Measurements from ENCODE around the gene TRIP6. TPM values are rescaled to one million over a fixed set of nuclear protein-coding genes. Genes with fewer than 3 reads are reported as not detected.

The TRIP6 gene
- total RNA-seq, 1 donor from 2014 or later, result 56.5 TPM

DNA sequence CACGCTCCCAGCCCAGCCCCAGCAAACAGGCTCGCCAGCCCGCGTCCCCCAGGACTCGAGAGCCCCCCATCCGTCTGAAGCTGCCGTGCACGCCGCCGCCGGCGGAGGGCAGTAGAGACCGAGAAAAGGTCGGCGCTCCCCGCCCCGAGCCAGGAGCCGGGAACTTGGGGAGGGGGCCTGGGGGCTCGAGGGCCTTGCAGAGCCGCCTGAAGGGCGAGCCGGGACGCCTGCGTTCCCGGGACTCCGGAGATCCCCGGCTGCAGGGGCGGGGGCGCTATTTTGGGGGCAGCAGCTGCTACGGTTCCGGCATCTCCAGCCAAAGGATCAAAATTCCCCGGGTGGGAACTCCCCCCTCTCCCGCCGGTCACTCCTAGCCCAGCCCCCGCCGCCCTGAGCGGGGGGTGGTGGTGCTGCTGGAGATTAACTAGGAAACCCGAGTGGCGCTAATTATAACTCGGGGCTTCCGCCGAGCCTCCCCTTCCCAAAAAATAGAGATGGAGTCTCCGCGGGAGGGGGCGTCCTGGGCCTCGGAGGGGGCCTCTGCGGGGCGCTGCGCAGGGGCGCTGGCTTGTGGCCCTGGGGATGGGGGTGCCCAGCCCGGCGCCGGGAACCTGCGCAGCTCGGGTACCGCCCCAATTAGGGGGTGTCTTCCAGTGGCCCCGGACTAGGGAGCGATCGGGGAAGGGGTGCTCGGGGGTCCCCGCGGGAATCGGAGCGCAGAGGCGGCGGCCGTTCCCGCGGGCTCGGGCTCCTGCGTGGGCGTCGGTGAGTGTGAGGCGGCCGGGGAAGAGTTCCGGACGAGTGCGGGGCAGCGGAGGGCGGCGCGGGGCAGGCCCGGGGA, 27.9 kb downstream of the TRIP6 start:
- Histone ChIP-seq H3K9me3 (no peaks in the 10 kb centered on the region), H3K27me3 (ENCODE audit: low read depth) (peaks cover 63% of the 10 kb centered on the region), H3K27ac (no peak overlapping the region), H3K36me3 (no peaks in the 10 kb centered on the region), H3K4me1 (peaks cover 34% of the 10 kb centered on the region), H3K4me3 (peak overlapping the region; percentile 58)
- ATAC-seq (peak; percentile 20 to 34), DNase-seq (no peak)
- TF ChIP-seq, protein P1, sequence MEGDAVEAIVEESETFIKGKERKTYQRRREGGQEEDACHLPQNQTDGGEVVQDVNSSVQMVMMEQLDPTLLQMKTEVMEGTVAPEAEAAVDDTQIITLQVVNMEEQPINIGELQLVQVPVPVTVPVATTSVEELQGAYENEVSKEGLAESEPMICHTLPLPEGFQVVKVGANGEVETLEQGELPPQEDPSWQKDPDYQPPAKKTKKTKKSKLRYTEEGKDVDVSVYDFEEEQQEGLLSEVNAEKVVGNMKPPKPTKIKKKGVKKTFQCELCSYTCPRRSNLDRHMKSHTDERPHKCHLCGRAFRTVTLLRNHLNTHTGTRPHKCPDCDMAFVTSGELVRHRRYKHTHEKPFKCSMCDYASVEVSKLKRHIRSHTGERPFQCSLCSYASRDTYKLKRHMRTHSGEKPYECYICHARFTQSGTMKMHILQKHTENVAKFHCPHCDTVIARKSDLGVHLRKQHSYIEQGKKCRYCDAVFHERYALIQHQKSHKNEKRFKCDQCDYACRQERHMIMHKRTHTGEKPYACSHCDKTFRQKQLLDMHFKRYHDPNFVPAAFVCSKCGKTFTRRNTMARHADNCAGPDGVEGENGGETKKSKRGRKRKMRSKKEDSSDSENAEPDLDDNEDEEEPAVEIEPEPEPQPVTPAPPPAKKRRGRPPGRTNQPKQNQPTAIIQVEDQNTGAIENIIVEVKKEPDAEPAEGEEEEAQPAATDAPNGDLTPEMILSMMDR (IDR thresholded peaks at IDR 0.05), result peak; percentile 80
- intact Hi-C loops (cut with DNase I), result loop anchor here (5.0 kb wide), 1 partner anchor 162 kb away; no protein-coding TSS in a partner anchor

GRCh38 chr7:100895701-100895955, 28.4 kb downstream of the TRIP6 start, which contains the start of gene ACHE:
TSS of gene ACHE (minus strand) at chr7:100895888. CDS start at chr7:100894232, 1,656 bp downstream.
- H3K9me3 ChIP-seq, result no peaks in the 10 kb centered on the region
- H3K4me1 ChIP-seq, result peaks cover 30% of the 10 kb centered on the region
- intact Hi-C loops (cut with DNase I), result loop anchor here (5.0 kb wide), 1 partner anchor 162 kb away; no protein-coding TSS in a partner anchor

DNA sequence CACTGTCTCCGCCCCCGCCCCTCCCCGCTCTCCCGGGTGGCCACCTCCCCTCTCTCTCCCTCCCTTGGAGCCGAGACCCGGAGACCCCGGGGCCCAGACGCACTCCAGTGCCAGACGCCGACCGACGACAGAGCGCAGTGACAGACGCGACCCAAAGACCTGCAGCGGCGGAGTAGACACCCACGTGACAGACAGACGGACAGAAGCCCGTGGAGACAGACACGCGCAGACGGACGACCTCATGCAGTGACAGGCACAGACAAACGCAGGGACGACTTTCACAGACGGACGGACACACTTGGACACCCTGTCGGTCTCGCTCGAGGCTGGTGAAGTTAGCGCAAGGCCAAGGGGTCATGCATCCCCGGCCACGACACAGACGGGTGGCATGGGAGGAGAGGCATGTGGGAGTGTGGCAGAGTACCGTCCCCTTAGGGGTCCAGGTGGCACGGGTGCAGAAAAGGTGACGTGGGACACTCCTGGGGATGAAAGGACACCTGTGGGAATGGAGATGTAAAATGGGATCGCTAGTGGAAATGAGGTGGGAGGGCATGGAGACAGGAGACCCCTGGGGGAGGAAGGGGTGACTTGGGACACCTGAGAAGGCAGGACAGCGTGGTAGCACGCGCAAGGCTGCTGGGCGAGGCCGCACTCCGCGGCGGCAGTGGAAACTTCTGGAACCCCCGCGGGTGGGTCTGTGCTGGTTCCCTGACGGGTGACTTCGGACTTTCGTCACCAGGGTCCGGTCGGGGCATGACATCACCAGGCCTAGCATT, 29.0 kb downstream of the TRIP6 start:
- Histone ChIP-seq H3K9me3 (no peaks in the 10 kb centered on the region), H3K27ac (no peak overlapping the region), H3K4me1 (peaks cover 25% of the 10 kb centered on the region), H3K4me3 (peak overlapping the region; percentile 58), H3K36me3 (no peaks in the 10 kb centered on the region), H3K27me3 (ENCODE audit: low read depth) (peaks cover 63% of the 10 kb centered on the region)
- DNase-seq (no peak), ATAC-seq (peak; percentile 9 to 50)
- intact Hi-C loops (cut with DNase I), result loop anchor here (5.0 kb wide), 1 partner anchor 161 kb away; no protein-coding TSS in a partner anchor
- TF ChIP-seq, protein P1 (IDR thresholded peaks at IDR 0.05), result no peak

More at GRCh38 chr7:100895701-100895955, 28.4 kb downstream of the TRIP6 start, which contains the start of gene ACHE:
- peak; percentile 3 to 44 for ATAC-seq
- DNase-seq, result no peak
- TF ChIP-seq, protein P1 (IDR thresholded peaks at IDR 0.05), result no peak
- no peak within 1 kb of the TSS for H3K27ac ChIP-seq
- no peaks in the 10 kb centered on the region for H3K36me3 ChIP-seq
- H3K27me3 ChIP-seq (ENCODE audit: low read depth), result peaks cover 67% of the 10 kb centered on the region
- peak within 1 kb of the TSS; percentile 58 for H3K4me3 ChIP-seq

- peak; percentile 15 to 61 for ATAC-seq
- intact Hi-C loops (cut with DNase I), result loop anchor here (5.0 kb wide), 1 partner anchor 160 kb away; no protein-coding TSS in a partner anchor
- peaks cover 61% of the 10 kb centered on the region for H3K27me3 ChIP-seq (ENCODE audit: low read depth)
These were observed 29.8 kb downstream of the TRIP6 start for GRCh38 chr7:100896732-100897608.

More at GRCh38 chr7:100896732-100897608, 29.8 kb downstream of the TRIP6 start:
- no peak for DNase-seq
- no peaks in the 10 kb centered on the region for H3K36me3 ChIP-seq
- TF ChIP-seq, protein P1 (IDR thresholded peaks at IDR 0.05), result peak; percentile 75
- H3K9me3 ChIP-seq, result no peaks in the 10 kb centered on the region
- peak overlapping the region; percentile 58 for H3K4me3 ChIP-seq
- H3K27ac ChIP-seq, result no peak overlapping the region
- peaks cover 23% of the 10 kb centered on the region for H3K4me1 ChIP-seq

Data from lower lobe of right lung (tissue), 2 donors.